HG02610 (cell line): Measurements from ENCODE around the gene TPSB2.

Experiments
- ATAC-seq: cut with Tn5 transposase; IDR thresholded peaks from one replicate; pipeline ENCODE4 v1.9.1; 2021; ENCODE audit warnings: mild to moderate bottlenecking, moderate library complexity; ENCODE audit not compliant: unreplicated experiment

The TPSB2 gene

GRCh38 chr16:1221628-1222552 lies 8.1 kb downstream of the TPSB2 start:
- no peak for ATAC-seq

- ATAC-seq, result no peak
Observed at GRCh38 chr16:1220841-1221627, 8.9 kb downstream of the TPSB2 start.

GRCh38 chr16:1220098-1220728 lies 9.8 kb downstream of the TPSB2 start:
- no peak for ATAC-seq

- ATAC-seq, result no peak
Observed at GRCh38 chr16:1218930-1219611, 10.9 kb downstream of the TPSB2 start.

- no peak for ATAC-seq
Observed at GRCh38 chr16:1218061-1218929, 11.7 kb downstream of the TPSB2 start.

DNA sequence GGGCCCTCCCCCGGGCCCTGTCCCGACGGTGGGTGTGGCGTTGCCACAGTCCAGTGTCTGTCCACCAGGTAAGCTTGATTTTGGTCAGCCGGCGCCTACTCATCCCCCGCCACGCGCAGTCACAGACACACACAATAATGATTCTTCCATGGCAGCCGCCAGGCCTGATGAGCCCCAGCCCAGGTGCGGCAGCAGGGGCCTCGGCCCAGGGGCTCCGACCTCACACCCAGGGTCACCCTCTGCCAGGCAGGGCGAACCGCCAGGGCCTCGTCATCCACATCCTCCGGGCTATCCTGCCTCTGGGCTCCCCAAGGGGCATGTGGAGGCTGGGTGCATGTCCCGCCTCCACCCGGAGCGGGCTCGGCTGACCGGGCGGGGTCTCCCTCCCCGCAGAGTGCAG lies 12.5 kb downstream of the TPSB2 start:
- ATAC-seq, result no peak

DNA sequence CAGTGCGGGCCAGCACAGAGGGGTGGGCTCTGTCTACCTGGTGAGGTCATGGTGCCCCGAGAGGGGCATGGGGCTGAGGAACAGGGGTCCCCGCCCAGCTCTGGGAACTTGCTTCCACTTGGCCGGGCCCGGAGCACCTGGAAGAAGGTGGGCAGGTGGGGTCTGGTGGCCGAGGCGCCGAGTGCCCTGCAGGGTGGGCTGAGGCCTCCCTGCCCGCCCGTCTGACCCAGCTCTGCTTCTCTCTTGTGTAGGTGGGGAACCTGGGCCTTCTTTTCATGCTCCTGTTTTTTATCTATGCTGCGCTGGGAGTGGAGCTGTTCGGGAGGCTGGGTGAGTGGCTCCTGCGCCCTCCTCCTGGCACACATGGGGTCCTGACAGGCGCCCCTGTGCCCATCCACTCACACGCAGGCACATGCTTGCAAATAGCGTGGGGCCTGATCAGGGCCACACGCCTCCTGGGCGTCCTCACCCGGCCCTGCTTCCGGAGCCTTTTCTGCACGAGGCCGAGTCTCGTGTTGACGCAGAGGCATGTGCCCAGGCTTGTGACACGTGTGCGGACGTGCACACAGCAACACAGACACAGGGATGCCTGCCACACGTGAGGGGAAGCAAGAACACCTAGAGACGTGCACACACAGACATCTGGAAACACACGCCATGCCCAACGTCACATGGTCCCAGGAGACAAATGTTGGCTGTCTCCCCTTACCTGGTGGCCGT lies 13.1 kb downstream of the TPSB2 start:
- no peak for ATAC-seq

DNA sequence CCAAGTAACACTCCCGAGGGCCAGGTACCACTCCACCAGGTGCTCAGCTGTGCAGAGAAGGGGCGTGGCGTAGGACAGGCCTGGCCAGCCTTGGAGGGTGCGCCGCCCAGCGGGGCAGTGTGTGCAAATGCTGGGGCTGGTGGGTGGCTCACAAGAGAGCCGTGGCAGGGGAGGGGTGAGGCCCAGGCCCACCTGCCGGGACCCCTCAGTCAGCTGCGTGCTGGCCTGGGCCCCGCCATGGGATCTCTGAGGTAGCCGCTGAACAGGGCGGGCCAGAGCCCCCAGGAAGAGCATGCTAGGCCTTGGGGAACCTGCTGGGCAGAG lies 13.7 kb downstream of the TPSB2 start:
- no peak for ATAC-seq

GRCh38 chr16:1215574-1216295 lies 14.2 kb downstream of the TPSB2 start:
- ATAC-seq, result no peak

DNA sequence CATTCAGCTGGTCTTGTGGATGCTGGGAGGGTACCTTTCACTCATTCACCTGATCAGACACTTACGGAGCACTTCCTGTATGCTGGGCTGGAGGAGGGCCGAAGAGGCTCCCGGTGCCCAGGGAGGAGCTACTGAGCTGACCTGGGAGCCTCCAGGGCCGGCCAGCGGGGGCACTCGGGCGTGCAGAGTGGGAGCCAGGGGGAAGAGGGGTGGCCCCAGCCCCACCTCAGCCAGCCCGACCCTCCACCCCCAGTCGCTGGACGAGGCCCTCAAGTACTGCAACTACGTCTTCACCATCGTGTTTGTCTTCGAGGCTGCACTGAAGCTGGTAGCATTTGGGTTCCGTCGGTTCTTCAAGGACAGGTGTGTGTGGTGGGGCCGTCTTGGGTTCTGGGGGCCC lies 15.3 kb downstream of the TPSB2 start:
- no peak for ATAC-seq

DNA sequence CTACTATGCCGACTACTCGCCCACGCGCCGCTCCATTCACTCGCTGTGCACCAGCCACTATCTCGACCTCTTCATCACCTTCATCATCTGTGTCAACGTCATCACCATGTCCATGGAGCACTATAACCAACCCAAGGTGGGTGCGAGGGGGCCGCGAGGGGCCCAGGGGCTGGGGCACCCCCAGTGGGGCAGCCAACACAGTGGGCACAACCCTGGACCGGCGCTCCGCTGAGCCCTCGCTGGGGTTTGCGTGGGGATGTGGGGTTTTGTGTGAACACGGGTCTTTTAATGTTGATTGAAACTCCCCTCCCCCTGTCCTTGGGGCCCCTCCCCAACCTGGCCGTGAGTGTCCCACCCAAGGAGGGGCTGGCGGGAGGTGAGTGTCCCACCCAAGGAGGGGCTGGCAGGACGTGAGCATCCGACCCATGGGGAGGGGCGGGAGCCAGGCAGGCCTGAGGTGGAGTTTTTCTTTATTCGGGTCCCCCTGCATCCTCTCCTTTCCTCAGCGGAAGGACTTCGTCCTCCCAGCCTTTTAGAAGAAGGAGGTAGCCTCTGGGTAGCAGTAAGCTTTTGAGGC lies 16.1 kb downstream of the TPSB2 start:
- no peak for ATAC-seq

- ATAC-seq, result no peak
Observed at GRCh38 chr16:1213231-1213630, 16.8 kb downstream of the TPSB2 start.

GRCh38 chr16:1212616-1213194 lies 17.3 kb downstream of the TPSB2 start:
- no peak for ATAC-seq

DNA sequence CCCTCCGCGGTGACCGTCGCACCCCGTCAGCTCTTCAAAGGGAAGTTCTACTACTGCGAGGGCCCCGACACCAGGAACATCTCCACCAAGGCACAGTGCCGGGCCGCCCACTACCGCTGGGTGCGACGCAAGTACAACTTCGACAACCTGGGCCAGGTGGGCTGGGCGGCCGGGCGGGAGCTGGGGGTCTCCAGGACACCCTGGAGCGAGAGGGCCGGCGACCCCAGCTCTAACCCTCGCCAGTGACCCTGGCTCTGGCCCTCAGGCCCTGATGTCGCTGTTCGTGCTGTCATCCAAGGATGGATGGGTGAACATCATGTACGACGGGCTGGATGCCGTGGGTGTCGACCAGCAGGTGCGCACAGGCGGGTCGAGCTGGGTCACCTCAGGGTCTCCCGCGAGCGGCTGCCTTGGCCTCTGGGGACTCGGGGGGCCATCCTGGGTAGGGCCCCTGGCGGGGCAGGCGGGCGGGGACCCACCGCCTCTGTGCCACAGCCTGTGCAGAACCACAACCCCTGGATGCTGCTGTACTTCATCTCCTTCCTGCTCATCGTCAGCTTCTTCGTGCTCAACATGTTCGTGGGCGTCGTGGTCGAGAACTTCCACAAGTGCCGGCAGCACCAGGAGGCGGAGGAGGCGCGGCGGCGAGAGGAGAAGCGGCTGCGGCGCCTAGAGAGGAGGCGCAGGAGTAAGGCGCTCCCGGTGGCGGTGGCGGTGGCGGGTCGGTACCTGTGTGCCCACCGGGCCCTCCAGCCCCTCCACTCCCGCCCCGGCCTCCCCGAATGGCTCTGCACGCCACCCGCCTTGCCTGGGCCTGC lies 18.3 kb downstream of the TPSB2 start:
- ATAC-seq, result no peak

DNA sequence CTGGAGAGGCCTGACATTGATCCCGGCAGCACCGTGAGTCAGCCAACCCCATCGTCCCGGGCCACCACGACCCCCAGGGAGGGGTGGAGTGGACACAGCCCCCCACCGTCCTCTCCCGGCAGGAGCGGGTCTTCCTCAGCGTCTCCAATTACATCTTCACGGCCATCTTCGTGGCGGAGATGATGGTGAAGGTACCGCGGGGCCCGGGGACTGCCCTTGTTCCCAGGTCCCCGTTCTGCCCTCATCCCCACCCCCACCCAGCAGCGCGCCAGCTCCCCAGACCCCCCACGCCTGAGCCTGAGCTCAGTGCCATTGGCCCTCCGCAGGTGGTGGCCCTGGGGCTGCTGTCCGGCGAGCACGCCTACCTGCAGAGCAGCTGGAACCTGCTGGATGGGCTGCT lies 19.5 kb downstream of the TPSB2 start:
- no peak for ATAC-seq

DNA sequence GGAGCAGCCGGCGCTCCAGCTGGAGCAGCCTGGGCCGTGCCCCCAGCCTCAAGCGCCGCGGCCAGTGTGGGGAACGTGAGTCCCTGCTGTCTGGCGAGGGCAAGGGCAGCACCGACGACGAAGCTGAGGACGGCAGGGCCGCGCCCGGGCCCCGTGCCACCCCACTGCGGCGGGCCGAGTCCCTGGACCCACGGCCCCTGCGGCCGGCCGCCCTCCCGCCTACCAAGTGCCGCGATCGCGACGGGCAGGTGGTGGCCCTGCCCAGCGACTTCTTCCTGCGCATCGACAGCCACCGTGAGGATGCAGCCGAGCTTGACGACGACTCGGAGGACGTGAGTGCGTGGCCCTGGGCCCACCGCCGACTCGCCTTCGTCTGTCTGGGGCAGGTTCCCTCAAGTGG lies 20.9 kb downstream of the TPSB2 start:
- no peak for ATAC-seq

GRCh38 chr16:1208239-1208830 lies 21.6 kb downstream of the TPSB2 start:
- ATAC-seq, result no peak
